Uterus (tissue), 2 donors: ENCODE results near the gene TRIM74.
"Not testable (repeated sequence)": the region's sequence is repeated elsewhere in the genome, so short reads cannot be mapped to it uniquely, and the experiment has no call there.

Source experiments
- CTCF ChIP-seq, 4 experiments: fragments of 200-600 bp in 2 of 4; fragments of 450-650 bp in 2 of 4; sonication (generic) in 2 of 4; IDR thresholded peaks; one replicate each; pipeline ENCODE4 v1.5.1; 2016 to 2019; ENCODE audit warnings: antibody characterized with exemption in 4 of 4, mild to moderate bottlenecking in 2 of 4, moderate library complexity in 1 of 4
- POLR2A ChIP-seq, 2 donors: fragments of 450-650 bp; IDR thresholded peaks; one replicate each; pipeline ENCODE4 v1.6.1; 2016; ENCODE audit warnings: antibody characterized with exemption in 2 of 2, mild to moderate bottlenecking in 1 of 2, moderate library complexity in 1 of 2

- not testable (repeated sequence) for TF ChIP-seq CTCF, POLR2A (IDR thresholded peaks at IDR 0.05)
These were observed 6.5 kb upstream of the TRIM74 start for GRCh38 chr7:72975656-72976286.
